OCI-LY7 (cell line): ENCODE data around the gene CUEDC1. TPM values are rescaled to one million over a fixed set of nuclear protein-coding genes. Genes with fewer than 3 reads are reported as not detected.

Experiments
- BruUV-seq: library from RNA; stranded (reverse); fragments of 400-500 nt; replicated peaks from 2 replicates; lab custom pipeline; 2021; lab: Mats Ljungman, UMichigan
- CTCF ChIA-PET: fragments of 300-600 bp; sonication (Branson Sonifier 250); formaldehyde crosslinking; loops from one replicate; lab custom pipeline; 2022; ENCODE audit warnings: antibody characterized with exemption; ENCODE audit not compliant: unreplicated experiment; lab: Charles Lee
- POLR2A ChIA-PET: fragments of 300-600 bp; sonication (Branson Sonifier 250); formaldehyde crosslinking; loops from one replicate; lab custom pipeline; 2022; ENCODE audit warnings: antibody characterized with exemption; lab: Charles Lee
- DNase-seq: peaks from one replicate; pipeline ENCODE4 v3.0.0-alpha.2; 2015; ENCODE audit warnings: low spot score
- H2AFZ ChIP-seq: fragments of 200-600 bp; sonication (generic), shearing (Covaris generic); 2 replicates; pipeline ENCODE4 v1.6.1; 2014; ENCODE audit warnings: mild to moderate bottlenecking, antibody characterized with exemption, low read length, moderate library complexity
- H3K27ac ChIP-seq: fragments of 200-600 bp; sonication (generic); 2 replicates; pipeline ENCODE4 v1.5.1; 2014; ENCODE audit warnings: mixed run types, low read depth, mild to moderate bottlenecking, moderate library complexity, low read length, inconsistent platforms; ENCODE audit not compliant: poor library complexity, severe bottlenecking
- H3K36me3 ChIP-seq: fragments of 200-600 bp; sonication (generic); 2 replicates; pipeline ENCODE4 v1.6.1; 2014; ENCODE audit warnings: mild to moderate bottlenecking, antibody characterized with exemption, low read length, moderate library complexity, mixed read lengths; ENCODE audit not compliant: insufficient read depth
- H3K4me1 ChIP-seq: fragments of 200-600 bp; sonication (generic); 2 replicates; pipeline ENCODE4 v1.5.1; 2014; ENCODE audit warnings: mild to moderate bottlenecking, low read length; ENCODE audit not compliant: insufficient read depth, poor library complexity, severe bottlenecking
- H3K4me2 ChIP-seq: fragments of 200-600 bp; sonication (generic); 2 replicates; pipeline ENCODE4 v1.6.1; 2014; ENCODE audit warnings: mild to moderate bottlenecking, low read length
- H3K4me3 ChIP-seq: fragments of 200-600 bp; sonication (generic); 2 replicates; pipeline ENCODE4 v1.5.1; 2014; ENCODE audit warnings: mild to moderate bottlenecking, low read depth, low read length; ENCODE audit not compliant: poor library complexity, severe bottlenecking
- H3K79me2 ChIP-seq: fragments of 200-600 bp; sonication (generic); 2 replicates; pipeline ENCODE4 v1.6.1; 2016; ENCODE audit warnings: low read depth, mild to moderate bottlenecking, low read length, moderate library complexity, mixed read lengths; ENCODE audit not compliant: insufficient read depth
- H3K9me2 ChIP-seq: fragments of 200-600 bp; sonication (generic); 2 replicates; pipeline ENCODE4 v1.6.1; 2016; ENCODE audit warnings: mild to moderate bottlenecking, low read length, mixed read lengths; ENCODE audit not compliant: insufficient read depth
- H3K9me3 ChIP-seq: fragments of 200-600 bp; sonication (generic); 2 replicates; pipeline ENCODE4 v1.6.1; 2014; ENCODE audit warnings: mild to moderate bottlenecking, mixed run types, low read length, mixed read lengths
- H4K20me1 ChIP-seq: fragments of 200-600 bp; sonication (generic); 2 replicates; pipeline ENCODE4 v1.6.1; 2014; ENCODE audit warnings: mild to moderate bottlenecking, antibody characterized with exemption, low read length, moderate library complexity, mixed read lengths; ENCODE audit not compliant: insufficient read depth
- CTCF ChIP-seq: fragments of 200-600 bp; sonication (generic); conservative IDR thresholded peaks from 2 replicates; pipeline ENCODE4 v1.5.1; 2014; ENCODE audit warnings: mild to moderate bottlenecking, antibody characterized with exemption, low read length, moderate library complexity, mixed read lengths
- EZH2phosphoT487 ChIP-seq: fragments of 200-600 bp; sonication (generic); IDR thresholded peaks from 2 replicates; pipeline ENCODE4 v1.6.1; 2018; ENCODE audit warnings: low read depth, borderline replicate concordance, mild to moderate bottlenecking, mixed run types, antibody characterized with exemption, low read length, moderate library complexity, mixed read lengths
- intact Hi-C: fragments of 100-400 bp; cut with micrococcal nuclease; formaldehyde crosslinking; loops from one replicate; pipeline ENCODE4 v1.10.0; 2022; ENCODE audit not compliant: unreplicated experiment
- total RNA-seq, 2 experiments: library from RNA; depleted of rRNA in 1 of 2; stranded (reverse); fragments of >200 nt in 1 of 2; shearing (Covaris generic) in 1 of 2; gene quantifications; 2 replicates each; pipeline ENCODE4 v1.2.3, GENCODE V29; 2014 to 2022

CUEDC1 gene
- total RNA-seq, 2 experiments from 2014 or later, result 0.74 TPM; not detected in 1

DNA sequence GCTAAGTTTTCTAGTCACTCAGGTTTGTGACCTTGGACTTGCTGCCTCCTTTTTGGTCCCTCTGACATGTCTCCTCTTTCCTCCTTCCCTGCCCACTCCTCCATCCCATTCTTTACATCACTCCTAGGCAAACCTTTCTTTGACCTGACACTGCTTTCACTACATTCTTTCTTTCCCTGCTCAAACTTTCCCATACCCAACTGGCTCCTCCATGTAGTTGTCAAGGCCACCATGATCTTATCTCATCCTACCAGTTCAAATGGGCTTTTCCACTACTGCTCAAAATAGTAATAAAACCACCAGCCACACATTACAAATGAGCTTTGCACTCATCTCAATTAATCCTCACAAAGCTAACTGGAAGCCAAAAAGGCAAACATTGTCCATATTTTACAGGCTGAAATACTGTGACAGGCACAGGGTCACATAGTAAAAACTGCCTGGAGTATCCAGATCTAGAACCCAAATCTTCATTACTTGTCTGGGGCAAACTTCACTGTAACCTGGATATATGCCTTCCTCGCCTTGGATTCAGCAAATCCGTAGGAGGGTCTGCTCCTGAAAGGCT, 119.8 kb downstream of the CUEDC1 start:
- no TSS peak for BruUV-seq
- TF ChIP-seq EZH2phosphoT487 (no peak), CTCF (no peak)
- no peak overlapping the region for H3K4me2 ChIP-seq
- no peaks in the 10 kb centered on the region for H3K9me3 ChIP-seq
- no peaks in the 10 kb centered on the region for H4K20me1 ChIP-seq
- peaks cover 5% of the 10 kb centered on the region for H3K4me1 ChIP-seq
- peaks cover 30% of the 10 kb centered on the region for H3K36me3 ChIP-seq
- H2AFZ ChIP-seq, result no peak overlapping the region
- H3K9me2 ChIP-seq, result no peaks in the 10 kb centered on the region
- H3K79me2 ChIP-seq, result no peaks in the 10 kb centered on the region
- H3K4me3 ChIP-seq, result no peak overlapping the region
- CTCF ChIA-PET, result no interaction called here
- POLR2A ChIA-PET, result no interaction called here
- no peak for DNase-seq
- H3K27ac ChIP-seq, result no peak overlapping the region
- intact Hi-C loops, result no loop called here

GRCh38 chr17:57834146-57834741, 121.0 kb downstream of the CUEDC1 start:
- intact Hi-C loops, result no loop called here
- DNase-seq, result no peak
- no peak overlapping the region for H2AFZ ChIP-seq
- H3K4me1 ChIP-seq, result peaks cover 5% of the 10 kb centered on the region
- no peak overlapping the region for H3K4me2 ChIP-seq
- no peaks in the 10 kb centered on the region for H3K79me2 ChIP-seq
- ChIA-PET POLR2A (no interaction called here), CTCF (interaction anchor here (0.6 kb wide), 1 partner anchor 428 kb away, joined by 5 read pairs; no protein-coding TSS in a partner anchor)
- TF ChIP-seq CTCF (no peak), EZH2phosphoT487 (no peak)
- no peaks in the 10 kb centered on the region for H3K9me2 ChIP-seq
- no TSS peak for BruUV-seq
- no peak overlapping the region for H3K4me3 ChIP-seq
- no peak overlapping the region for H3K27ac ChIP-seq
- H3K36me3 ChIP-seq, result peaks cover 19% of the 10 kb centered on the region
- no peaks in the 10 kb centered on the region for H4K20me1 ChIP-seq
- no peaks in the 10 kb centered on the region for H3K9me3 ChIP-seq
